ENCODE measurements around the gene TRIM31. TPM values are rescaled to one million over a fixed set of nuclear protein-coding genes. Genes with fewer than 3 reads are reported as not detected.

TRIM31 gene
- polyA plus RNA-seq, 4 donors, result 0.21 TPM; not detected in 3

- DNase-seq (ENCODE audit: low read depth in 4 of 4, low spot score in 2 of 4), result no peak
Measured at GRCh38 chr6:30092852-30093543, 19.9 kb downstream of the TRIM31 start.

- DNase-seq (ENCODE audit: low read depth in 4 of 4, low spot score in 2 of 4), result no peak
Measured at GRCh38 chr6:30091577-30092381, 21.1 kb downstream of the TRIM31 start.

- no peak for DNase-seq (ENCODE audit: low read depth in 4 of 4, low spot score in 2 of 4)
Measured at GRCh38 chr6:30087876-30088275, 25.0 kb downstream of the TRIM31 start.

- no peak for DNase-seq (ENCODE audit: low read depth in 4 of 4, low spot score in 2 of 4)
Measured at GRCh38 chr6:30077218-30077617, 35.7 kb downstream of the TRIM31 start.

GRCh38 chr6:30075790-30076732 lies 36.8 kb downstream of the TRIM31 start:
- no peak for DNase-seq (ENCODE audit: low read depth in 4 of 4, low spot score in 2 of 4)

GRCh38 chr6:30075094-30075789 lies 37.6 kb downstream of the TRIM31 start, which contains the start of gene RNF39:
RNF39 (minus strand) TSS chr6:30075769; CDS start chr6:30075585, 184 bp downstream.
- no peak for DNase-seq (ENCODE audit: low read depth in 4 of 4, low spot score in 2 of 4)

GRCh38 chr6:30074331-30075093 lies 38.4 kb downstream of the TRIM31 start:
- no peak for DNase-seq (ENCODE audit: low read depth in 4 of 4, low spot score in 2 of 4)

GRCh38 chr6:30073489-30074235 lies 39.2 kb downstream of the TRIM31 start:
- no peak for DNase-seq (ENCODE audit: low read depth in 4 of 4, low spot score in 2 of 4)

- DNase-seq (ENCODE audit: low read depth in 4 of 4, low spot score in 2 of 4), result no peak
Measured at GRCh38 chr6:30071858-30072257, 41.0 kb downstream of the TRIM31 start.

- DNase-seq (ENCODE audit: low read depth in 4 of 4, low spot score in 2 of 4), result no peak
Measured at GRCh38 chr6:30071081-30071818, 41.6 kb downstream of the TRIM31 start.

- no peak for DNase-seq (ENCODE audit: low read depth in 4 of 4, low spot score in 2 of 4)
Measured at GRCh38 chr6:30067460-30068139, 45.3 kb downstream of the TRIM31 start.

- DNase-seq (ENCODE audit: low read depth in 4 of 4, low spot score in 2 of 4), result peak; percentile 96 to 99 (median 98)
Measured at GRCh38 chr6:30066577-30067459, 46.1 kb downstream of the TRIM31 start, which contains the start of gene PPP1R11. PPP1R11 (plus strand) TSS chr6:30067198; CDS start chr6:30067411, 213 bp downstream.

- DNase-seq (ENCODE audit: low read depth in 4 of 4, low spot score in 2 of 4), result no peak
Measured at GRCh38 chr6:30066082-30066481, 46.8 kb downstream of the TRIM31 start.

- DNase-seq (ENCODE audit: low read depth in 4 of 4, low spot score in 2 of 4), result no peak
Measured at GRCh38 chr6:30063315-30063714, 49.6 kb downstream of the TRIM31 start.

GRCh38 chr6:30062471-30063178 lies 50.3 kb downstream of the TRIM31 start:
- no peak for DNase-seq (ENCODE audit: low read depth in 4 of 4, low spot score in 2 of 4)

Data from left renal cortex interstitium (tissue), 4 donors.